B cell (primary cell): ENCODE results near the gene FZR1. TPM values are rescaled to one million over a fixed set of nuclear protein-coding genes. Genes with fewer than 3 reads are reported as not detected.

ENCODE experiments used
- ATAC-seq: fragments of 200-7000 bp; cut with Tn5 transposase; one replicate; pipeline ENCODE4 v1.10.0; 2021; ENCODE audit warnings: low read depth, mild to moderate bottlenecking, moderate number of reproducible peaks, moderate library complexity
- CTCF ChIA-PET: fragments of 350-600 bp; sonication (Branson Sonifier 250); formaldehyde crosslinking; loops from one replicate; lab custom pipeline; 2021; ENCODE audit warnings: antibody characterized with exemption, inconsistent platforms; lab: Charles Lee
- POLR2A ChIA-PET: fragments of 350-600 bp; sonication (Branson Sonifier 250); formaldehyde crosslinking; loops from one replicate; lab custom pipeline; 2021; ENCODE audit warnings: antibody characterized with exemption; lab: Charles Lee
- DNase-seq: peaks from one replicate; pipeline ENCODE4 v3.0.0; 2013
- H2AFZ ChIP-seq: 2 replicates; pipeline ENCODE4 v1.6.1; 2012; ENCODE audit warnings: mild to moderate bottlenecking, low read depth, low read length; ENCODE audit not compliant: insufficient read depth, poor library complexity, severe bottlenecking
- H3K27ac ChIP-seq, 2 donors: 1 replicate in 1 of 2; 2 replicates in 1 of 2; pipeline ENCODE4 v1.5.1; 2012 to 2013; ENCODE audit warnings: low read length in 2 of 2, mild to moderate bottlenecking in 2 of 2, moderate library complexity in 1 of 2
- H3K27me3 ChIP-seq, 4 experiments: fragments of 200-600 bp in 1 of 4; sonication (generic) in 1 of 4; replicated peaks in 1 of 4; 1 replicate in 2 of 4; 2 replicates in 2 of 4; pipeline versions ENCODE4 v1.6.1 to v1.7.0; 2013 to 2016; ENCODE audit warnings: low read length in 3 of 4, mild to moderate bottlenecking in 2 of 4, mixed read lengths in 1 of 4, moderate library complexity in 1 of 4; ENCODE audit not compliant: insufficient read depth in 4 of 4, control insufficient read depth in 3 of 4; ENCODE audit errors: control extremely low read depth in 1 of 4
- H3K36me3 ChIP-seq, 2 experiments: replicated peaks in 1 of 2; 1 replicate in 1 of 2; 2 replicates in 1 of 2; pipeline versions ENCODE4 v1.6.1 to v1.7.1; 2013; ENCODE audit warnings: low read length in 1 of 2; ENCODE audit not compliant: insufficient read depth in 2 of 2, control insufficient read depth in 1 of 2; ENCODE audit errors: control extremely low read depth in 1 of 2, extremely low read depth in 1 of 2
- H3K4me1 ChIP-seq, 2 donors: fragments of 200-600 bp in 1 of 2; sonication (generic) in 1 of 2; 1 replicate in 1 of 2; 2 replicates in 1 of 2; pipeline versions ENCODE4 v1.5.1 to v1.6.1; 2013 to 2017; ENCODE audit warnings: low read length in 2 of 2; ENCODE audit not compliant: control insufficient read depth in 2 of 2, insufficient read depth in 2 of 2
- H3K4me2 ChIP-seq: replicated peaks from 2 replicates; pipeline ENCODE3; 2012; ENCODE audit warnings: mild to moderate bottlenecking, low read depth, low read length; ENCODE audit not compliant: poor library complexity, severe bottlenecking
- H3K4me3 ChIP-seq, 5 experiments: fragments of 200-600 bp in 1 of 5; sonication (generic) in 1 of 5; 1 replicate in 3 of 5; 2 replicates in 2 of 5; pipeline versions ENCODE4 v1.5.1 to v1.7.0; 2011 to 2016; ENCODE audit warnings: low read length in 4 of 5, mild to moderate bottlenecking in 4 of 5, low read depth in 2 of 5, control low read depth in 1 of 5, moderate library complexity in 1 of 5; ENCODE audit not compliant: insufficient read depth in 1 of 5; ENCODE audit errors: control extremely low read depth in 1 of 5, extremely low read depth in 1 of 5
- H3K79me2 ChIP-seq: fragments of 200-600 bp; sonication (generic); one replicate; pipeline ENCODE4 v1.6.0; 2016; ENCODE audit warnings: low read length; ENCODE audit not compliant: control insufficient read depth, insufficient read depth
- H3K9ac ChIP-seq: fragments of 200-600 bp; sonication (generic); 2 replicates; pipeline ENCODE4 v1.6.1; 2017; ENCODE audit warnings: mild to moderate bottlenecking, low read length, moderate library complexity
- H3K9me3 ChIP-seq, 3 donors: one replicate each; pipeline versions ENCODE4 v1.6.1 to v1.7.1; 2013; ENCODE audit warnings: low read length in 2 of 3; ENCODE audit not compliant: control insufficient read depth in 2 of 3, insufficient read depth in 1 of 3; ENCODE audit errors: control extremely low read depth in 1 of 3
- H4K20me1 ChIP-seq: 2 replicates; pipeline ENCODE4 v1.6.0; 2012; ENCODE audit warnings: mild to moderate bottlenecking, low read length; ENCODE audit not compliant: insufficient read depth, control insufficient read depth, poor library complexity, severe bottlenecking
- H3K27ac Mint-ChIP-seq: one replicate; pipeline ENCODE4 v1.8.0; 2021; ENCODE audit warnings: mixed read lengths
- H3K27me3 Mint-ChIP-seq: one replicate; pipeline ENCODE4 v1.8.0; 2021; ENCODE audit warnings: mixed read lengths
- H3K4me1 Mint-ChIP-seq: one replicate; pipeline ENCODE4 v1.8.0; 2021; ENCODE audit warnings: mixed read lengths
- H3K4me3 Mint-ChIP-seq: one replicate; pipeline ENCODE4 v1.8.0; 2021; ENCODE audit warnings: mixed read lengths
- H3K9me3 Mint-ChIP-seq: one replicate; pipeline ENCODE4 v1.8.0; 2022; ENCODE audit warnings: mixed read lengths; ENCODE audit not compliant: insufficient read depth
- EZH2 ChIP-seq: IDR thresholded peaks from 2 replicates; pipeline ENCODE4 v1.6.1; 2012; ENCODE audit warnings: borderline replicate concordance, low read depth, mild to moderate bottlenecking, moderate library complexity, low read length; ENCODE audit not compliant: insufficient read depth, poor library complexity, severe bottlenecking
- WGBS: methylation state at CpG from one replicate; pipeline ENCODE4 v1.1.5; 2013; ENCODE audit warnings: missing lambda C conversion rate; ENCODE audit not compliant: insufficient coverage; 5-methylcytosine and 5-hydroxymethylcytosine counted together
- intact Hi-C: fragments of 100-400 bp; cut with micrococcal nuclease; formaldehyde crosslinking; loops from one replicate; pipeline ENCODE4 v1.10.0; 2022
- polyA plus RNA-seq: library from polyadenylated mRNA; depleted of rRNA; stranded (reverse); fragments of >200 nt; gene quantifications from 2 replicates; pipeline ENCODE4 v1.2.3, GENCODE V29; 2012
- total RNA-seq, 2 donors: library from RNA; stranded (reverse); fragments of 120-200 nt in 1 of 2; gene quantifications; 1 replicate in 1 of 2; 2 replicates in 1 of 2; pipeline versions ENCODE4 v1.2.3 to v1.2.4, GENCODE V29; 2013 to 2022
- TF ChIP-seq, protein P1 (sequence below): fragments of 200-600 bp; IDR thresholded peaks from one replicate; pipeline ENCODE4 v1.8.0; 2022; ENCODE audit warnings: antibody characterized with exemption, mild to moderate bottlenecking

Gene FZR1
- total and polyA plus RNA-seq, 2 donors (not counting 1 experiment from before 2014, with no cell fraction given): 83.5 to 96.1 TPM

DNA sequence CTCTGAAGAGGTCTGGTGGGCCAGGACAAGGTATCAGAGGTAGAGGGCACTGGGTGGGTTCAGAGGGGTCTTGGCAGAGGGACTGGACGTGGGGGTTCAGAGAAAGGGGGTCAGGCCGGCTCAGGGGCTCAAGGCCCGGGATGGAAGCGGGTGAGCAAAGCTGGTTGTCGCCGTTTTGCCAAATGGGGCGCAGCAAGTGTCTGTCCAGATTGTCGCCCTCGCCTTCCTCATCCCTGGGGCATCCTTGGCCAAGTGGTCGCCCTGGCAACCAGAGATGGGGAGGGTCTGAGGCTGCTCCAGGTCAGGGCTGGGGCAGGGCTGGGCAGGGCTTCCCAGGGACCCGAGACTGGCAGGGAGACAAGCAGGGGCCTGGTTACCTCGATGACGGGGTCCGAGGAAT lies 12.5 kb upstream of the FZR1 start:
- peaks cover 0 to 34% of the 10 kb centered on the region in 2 experiments for H3K36me3 ChIP-seq
- no peaks in the 10 kb centered on the region for H3K4me1 ChIP-seq
- Mint-ChIP-seq H3K4me1 (peaks cover 2% of the 10 kb centered on the region), H3K4me3 (no peak overlapping the region), H3K9me3 (no peaks in the 10 kb centered on the region), H3K27me3 (no peaks in the 10 kb centered on the region), H3K27ac (no peak overlapping the region)
- 95% methylated on average over 14 of the region's 14 CpGs for WGBS
- ChIA-PET CTCF (no interaction called here), POLR2A (no interaction called here)
- no peak overlapping the region for H3K9ac ChIP-seq
- H3K27me3 ChIP-seq: no peaks in the 10 kb centered on the region
- DNase-seq (no peak), ATAC-seq (no peak)
- peaks cover 18% of the 10 kb centered on the region for H3K79me2 ChIP-seq
- no peaks in the 10 kb centered on the region for H3K9me3 ChIP-seq
- H3K27ac ChIP-seq: no peak overlapping the region
- no peak for TF ChIP-seq EZH2
- TF ChIP-seq, protein P1, sequence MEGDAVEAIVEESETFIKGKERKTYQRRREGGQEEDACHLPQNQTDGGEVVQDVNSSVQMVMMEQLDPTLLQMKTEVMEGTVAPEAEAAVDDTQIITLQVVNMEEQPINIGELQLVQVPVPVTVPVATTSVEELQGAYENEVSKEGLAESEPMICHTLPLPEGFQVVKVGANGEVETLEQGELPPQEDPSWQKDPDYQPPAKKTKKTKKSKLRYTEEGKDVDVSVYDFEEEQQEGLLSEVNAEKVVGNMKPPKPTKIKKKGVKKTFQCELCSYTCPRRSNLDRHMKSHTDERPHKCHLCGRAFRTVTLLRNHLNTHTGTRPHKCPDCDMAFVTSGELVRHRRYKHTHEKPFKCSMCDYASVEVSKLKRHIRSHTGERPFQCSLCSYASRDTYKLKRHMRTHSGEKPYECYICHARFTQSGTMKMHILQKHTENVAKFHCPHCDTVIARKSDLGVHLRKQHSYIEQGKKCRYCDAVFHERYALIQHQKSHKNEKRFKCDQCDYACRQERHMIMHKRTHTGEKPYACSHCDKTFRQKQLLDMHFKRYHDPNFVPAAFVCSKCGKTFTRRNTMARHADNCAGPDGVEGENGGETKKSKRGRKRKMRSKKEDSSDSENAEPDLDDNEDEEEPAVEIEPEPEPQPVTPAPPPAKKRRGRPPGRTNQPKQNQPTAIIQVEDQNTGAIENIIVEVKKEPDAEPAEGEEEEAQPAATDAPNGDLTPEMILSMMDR: no peak
- no peak overlapping the region for H3K4me3 ChIP-seq
- intact Hi-C loops: no loop called here
- H2AFZ ChIP-seq: no peak overlapping the region
- no peak overlapping the region for H3K4me2 ChIP-seq
- H4K20me1 ChIP-seq: no peaks in the 10 kb centered on the region

DNA sequence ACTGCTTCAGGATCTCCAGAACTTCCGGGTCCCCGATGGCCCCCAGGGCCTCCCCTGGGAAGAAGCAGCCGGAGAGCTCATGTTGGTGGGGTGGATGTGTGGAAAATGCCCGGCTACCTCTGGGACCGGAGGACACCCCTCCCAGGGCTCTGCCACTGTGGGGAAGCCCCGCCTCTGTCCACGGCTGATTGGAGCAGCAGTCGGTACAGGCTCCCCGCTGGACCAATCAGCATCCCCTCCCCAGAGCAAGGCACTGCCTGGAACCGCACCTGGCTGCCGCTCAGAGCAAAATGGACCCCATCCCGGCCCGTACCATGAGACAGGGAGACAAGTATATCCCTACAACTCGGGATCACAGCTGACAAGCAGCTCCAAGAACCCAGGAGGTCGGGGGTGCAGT lies 12.1 kb upstream of the FZR1 start:
- DNase-seq (no peak), ATAC-seq (no peak)
- no peak overlapping the region for H3K4me3 ChIP-seq
- H3K36me3 ChIP-seq: peaks cover 0 to 34% of the 10 kb centered on the region in 2 experiments
- H3K4me2 ChIP-seq: no peak overlapping the region
- H3K27me3 ChIP-seq: no peaks in the 10 kb centered on the region
- ChIA-PET CTCF (interaction anchor here (0.5 to 1.2 kb wide), 3 partner anchors 9 to 102 kb away, joined by 3 to 4 read pairs (median 3); no protein-coding TSS in a partner anchor), POLR2A (no interaction called here)
- TF ChIP-seq, protein P1: no peak
- TF ChIP-seq EZH2: no peak
- H3K79me2 ChIP-seq: peaks cover 22% of the 10 kb centered on the region
- no peaks in the 10 kb centered on the region for H3K27me3 Mint-ChIP-seq
- peaks cover 3% of the 10 kb centered on the region for H3K4me1 Mint-ChIP-seq
- no peak overlapping the region for H3K9ac ChIP-seq
- no peaks in the 10 kb centered on the region for H3K9me3 Mint-ChIP-seq
- H3K9me3 ChIP-seq: no peaks in the 10 kb centered on the region
- H3K27ac Mint-ChIP-seq: no peak overlapping the region
- no peaks in the 10 kb centered on the region for H4K20me1 ChIP-seq
- H3K4me3 Mint-ChIP-seq: no peak overlapping the region
- no peak overlapping the region for H2AFZ ChIP-seq
- H3K27ac ChIP-seq: no peak overlapping the region
- intact Hi-C loops: no loop called here
- WGBS: 92% methylated on average over 14 of the region's 15 CpGs
- H3K4me1 ChIP-seq: no peaks in the 10 kb centered on the region
